GM10266 (cell line): ENCODE data around the gene MAP2K6.

Experiments used
- DNase-seq: peaks from one replicate; pipeline ENCODE4 v3.0.0; 2012; ENCODE audit errors: extremely low spot score
- TF ChIP-seq, protein P1 (sequence below): IDR thresholded peaks from 2 replicates; pipeline ENCODE4 v1.5.1; 2012; ENCODE audit warnings: mild to moderate bottlenecking, low read depth; ENCODE audit not compliant: control insufficient read depth, insufficient read depth; ENCODE audit errors: missing control alignments

MAP2K6 gene

DNA sequence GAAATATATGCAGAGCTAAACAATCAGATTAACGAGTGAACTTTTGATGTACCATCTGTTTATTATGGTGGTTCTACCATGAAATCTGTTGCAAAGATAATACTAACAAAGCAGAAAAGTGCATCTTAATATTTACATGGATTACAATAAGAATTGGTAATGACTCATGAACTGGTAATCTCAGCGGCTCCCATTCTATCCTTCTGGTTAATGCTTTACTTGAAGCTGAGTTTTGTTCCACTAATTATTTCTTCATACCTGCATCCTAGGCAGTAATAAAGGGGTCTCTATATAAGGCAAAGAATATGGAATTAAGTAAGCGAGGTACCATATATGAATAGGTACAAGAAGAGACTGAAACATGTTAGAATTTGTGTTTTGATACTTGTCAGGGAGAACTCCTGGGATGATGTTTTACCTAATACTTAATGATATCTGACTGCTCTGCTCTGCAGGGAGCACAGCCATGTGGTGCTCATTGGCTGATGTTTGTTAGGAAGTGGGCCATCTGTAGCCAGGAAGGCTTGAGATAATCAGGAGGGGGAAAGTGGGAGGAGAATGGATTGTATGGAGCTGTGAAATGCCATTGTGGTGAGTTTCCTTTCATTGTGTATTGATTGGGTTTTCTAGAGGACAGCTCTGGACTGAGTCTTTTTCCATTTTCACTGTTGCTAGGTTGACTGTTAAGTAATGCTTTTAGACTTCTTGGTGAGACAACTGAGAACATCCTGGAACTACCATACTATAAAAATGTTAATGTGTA, 52.6 kb downstream of the MAP2K6 start:
- TF ChIP-seq, protein P1, sequence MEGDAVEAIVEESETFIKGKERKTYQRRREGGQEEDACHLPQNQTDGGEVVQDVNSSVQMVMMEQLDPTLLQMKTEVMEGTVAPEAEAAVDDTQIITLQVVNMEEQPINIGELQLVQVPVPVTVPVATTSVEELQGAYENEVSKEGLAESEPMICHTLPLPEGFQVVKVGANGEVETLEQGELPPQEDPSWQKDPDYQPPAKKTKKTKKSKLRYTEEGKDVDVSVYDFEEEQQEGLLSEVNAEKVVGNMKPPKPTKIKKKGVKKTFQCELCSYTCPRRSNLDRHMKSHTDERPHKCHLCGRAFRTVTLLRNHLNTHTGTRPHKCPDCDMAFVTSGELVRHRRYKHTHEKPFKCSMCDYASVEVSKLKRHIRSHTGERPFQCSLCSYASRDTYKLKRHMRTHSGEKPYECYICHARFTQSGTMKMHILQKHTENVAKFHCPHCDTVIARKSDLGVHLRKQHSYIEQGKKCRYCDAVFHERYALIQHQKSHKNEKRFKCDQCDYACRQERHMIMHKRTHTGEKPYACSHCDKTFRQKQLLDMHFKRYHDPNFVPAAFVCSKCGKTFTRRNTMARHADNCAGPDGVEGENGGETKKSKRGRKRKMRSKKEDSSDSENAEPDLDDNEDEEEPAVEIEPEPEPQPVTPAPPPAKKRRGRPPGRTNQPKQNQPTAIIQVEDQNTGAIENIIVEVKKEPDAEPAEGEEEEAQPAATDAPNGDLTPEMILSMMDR: no peak
- DNase-seq: no peak

DNA sequence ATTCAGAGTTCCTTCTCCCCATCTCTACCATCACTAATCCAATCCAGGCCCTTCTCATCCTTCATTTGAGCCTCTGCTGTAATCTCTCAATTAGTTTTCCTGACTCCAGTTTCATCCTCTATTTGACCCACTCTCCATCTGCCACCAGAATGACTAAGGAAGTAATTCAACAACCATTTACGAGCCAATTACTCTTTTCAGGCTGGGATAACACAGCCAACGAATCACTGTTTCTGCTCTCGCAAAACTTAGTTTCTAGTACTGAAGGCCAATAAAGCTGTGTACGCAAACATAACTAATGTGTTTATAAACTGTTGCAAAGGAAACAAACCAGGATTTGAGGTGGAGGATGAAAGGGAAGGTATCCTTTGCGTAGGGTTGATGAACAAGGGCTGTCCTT, 53.7 kb downstream of the MAP2K6 start:
- TF ChIP-seq, protein P1: no peak
- DNase-seq: no peak

GRCh38 chr17:69470702-69471101, 56.2 kb downstream of the MAP2K6 start:
- TF ChIP-seq, protein P1: no peak

DNA sequence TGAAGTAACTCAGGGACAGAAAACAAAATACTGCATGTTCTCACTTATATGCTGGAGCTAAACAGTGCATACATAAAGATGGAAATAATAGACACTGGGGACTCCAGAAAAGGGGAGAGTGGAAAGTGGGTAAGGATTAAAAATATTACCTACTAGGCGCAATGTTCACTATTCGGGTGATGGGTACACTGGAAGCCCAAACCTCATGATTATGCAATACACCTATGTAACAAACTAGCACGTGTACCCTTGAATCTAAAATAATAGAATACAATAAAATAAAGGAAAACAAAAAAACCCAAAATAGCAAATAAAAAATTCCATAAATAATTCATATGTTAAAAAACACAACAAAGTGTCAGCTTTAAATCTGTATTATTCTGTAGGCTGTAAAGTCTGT, 56.9 kb downstream of the MAP2K6 start:
- no peak for DNase-seq
- TF ChIP-seq, protein P1: no peak

More at GRCh38 chr17:69470702-69471101, 56.2 kb downstream of the MAP2K6 start:
- DNase-seq: no peak

DNA sequence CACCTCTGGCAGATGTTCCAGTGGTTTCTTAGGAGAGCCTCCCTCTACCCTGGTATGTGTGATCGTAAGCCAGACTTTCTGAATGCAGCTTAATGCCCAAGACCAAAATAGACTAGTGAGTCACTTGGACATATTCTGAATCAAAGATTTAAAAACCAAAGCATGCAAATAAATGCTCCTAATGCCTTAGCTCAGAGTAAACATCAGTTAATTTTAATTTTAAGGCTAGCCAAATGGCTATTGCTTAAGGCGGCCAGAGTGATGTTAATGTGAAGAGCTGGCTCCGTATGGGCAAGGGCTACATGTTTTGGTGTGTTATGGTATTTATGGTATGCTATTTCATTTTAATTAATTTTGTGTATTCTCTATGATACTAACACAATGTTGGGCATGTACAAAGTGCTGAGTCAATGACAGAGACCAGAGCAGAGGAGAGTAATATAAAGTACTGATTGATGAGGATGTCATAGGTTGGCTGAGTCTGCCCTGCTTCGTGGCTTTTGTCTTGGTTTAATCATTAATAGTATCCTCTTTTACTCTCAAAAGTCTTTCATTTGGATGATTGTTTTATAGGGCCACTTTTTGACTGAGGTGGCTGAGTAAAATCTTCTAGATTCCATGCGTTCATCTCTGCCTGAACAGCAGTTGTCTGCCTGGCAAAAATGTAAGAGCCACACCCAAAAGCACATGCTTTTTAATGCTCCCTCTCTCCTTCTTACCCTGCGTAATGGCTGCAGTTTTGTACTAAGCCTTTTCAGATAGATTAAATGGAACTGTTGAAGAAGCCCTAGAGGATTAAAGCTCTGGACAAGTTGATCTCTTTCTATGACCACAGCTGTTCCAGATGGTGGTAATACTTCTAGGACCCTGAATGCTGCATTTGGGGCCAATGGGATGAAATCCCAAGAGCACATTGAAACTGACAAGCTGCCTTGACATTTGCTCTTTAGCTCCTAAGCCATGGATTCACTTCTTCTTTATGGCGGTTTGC, 59.6 kb downstream of the MAP2K6 start:
- DNase-seq: no peak
- TF ChIP-seq, protein P1: no peak

- DNase-seq: no peak
- TF ChIP-seq, protein P1: no peak
These were observed 62.9 kb downstream of the MAP2K6 start for GRCh38 chr17:69477204-69477902.

- TF ChIP-seq, protein P1: no peak
- no peak for DNase-seq
These were observed 63.4 kb downstream of the MAP2K6 start for GRCh38 chr17:69477903-69478266.
